ENCODE measurements around the gene RPL3.

DNA sequence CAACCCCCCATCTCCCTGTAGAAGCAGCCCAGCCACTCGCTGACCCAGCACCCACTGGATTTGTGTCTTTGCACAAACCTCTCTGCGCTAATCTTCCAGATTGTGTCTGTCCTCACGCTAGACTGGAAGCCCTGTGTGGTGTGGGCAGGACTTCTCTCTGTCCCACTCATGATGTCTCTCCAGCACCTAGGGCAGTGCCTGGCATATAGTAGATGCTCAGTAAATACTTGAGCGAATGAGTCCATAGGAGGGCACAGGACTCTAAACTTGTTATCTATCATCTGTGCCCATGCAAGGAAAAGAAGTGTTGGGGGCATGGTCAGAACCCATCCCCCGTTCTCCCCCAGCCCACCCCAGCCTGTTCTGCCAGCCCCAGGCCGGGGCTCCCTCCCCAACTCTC is 22.9 kb downstream of the RPL3 start:
- TF ChIP-seq, protein P1, sequence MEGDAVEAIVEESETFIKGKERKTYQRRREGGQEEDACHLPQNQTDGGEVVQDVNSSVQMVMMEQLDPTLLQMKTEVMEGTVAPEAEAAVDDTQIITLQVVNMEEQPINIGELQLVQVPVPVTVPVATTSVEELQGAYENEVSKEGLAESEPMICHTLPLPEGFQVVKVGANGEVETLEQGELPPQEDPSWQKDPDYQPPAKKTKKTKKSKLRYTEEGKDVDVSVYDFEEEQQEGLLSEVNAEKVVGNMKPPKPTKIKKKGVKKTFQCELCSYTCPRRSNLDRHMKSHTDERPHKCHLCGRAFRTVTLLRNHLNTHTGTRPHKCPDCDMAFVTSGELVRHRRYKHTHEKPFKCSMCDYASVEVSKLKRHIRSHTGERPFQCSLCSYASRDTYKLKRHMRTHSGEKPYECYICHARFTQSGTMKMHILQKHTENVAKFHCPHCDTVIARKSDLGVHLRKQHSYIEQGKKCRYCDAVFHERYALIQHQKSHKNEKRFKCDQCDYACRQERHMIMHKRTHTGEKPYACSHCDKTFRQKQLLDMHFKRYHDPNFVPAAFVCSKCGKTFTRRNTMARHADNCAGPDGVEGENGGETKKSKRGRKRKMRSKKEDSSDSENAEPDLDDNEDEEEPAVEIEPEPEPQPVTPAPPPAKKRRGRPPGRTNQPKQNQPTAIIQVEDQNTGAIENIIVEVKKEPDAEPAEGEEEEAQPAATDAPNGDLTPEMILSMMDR (IDR thresholded peaks at IDR 0.05): no peak
- TF ChIP-seq POLR2AphosphoS5 (IDR thresholded peaks at IDR 0.05): no peak
- no peak for TF ChIP-seq POLR2A (IDR thresholded peaks at IDR 0.05)
